Measurements from ENCODE around the gene RPL36. TPM values are rescaled to one million over a fixed set of nuclear protein-coding genes. Genes with fewer than 3 reads are reported as not detected.
"Not testable (repeated sequence)": the region's sequence is repeated elsewhere in the genome, so short reads cannot be mapped to it uniquely, and the experiment has no call there.

RPL36 gene
- polyA plus RNA-seq, 4 donors, result 503 to 959 (median 748) TPM

DNA sequence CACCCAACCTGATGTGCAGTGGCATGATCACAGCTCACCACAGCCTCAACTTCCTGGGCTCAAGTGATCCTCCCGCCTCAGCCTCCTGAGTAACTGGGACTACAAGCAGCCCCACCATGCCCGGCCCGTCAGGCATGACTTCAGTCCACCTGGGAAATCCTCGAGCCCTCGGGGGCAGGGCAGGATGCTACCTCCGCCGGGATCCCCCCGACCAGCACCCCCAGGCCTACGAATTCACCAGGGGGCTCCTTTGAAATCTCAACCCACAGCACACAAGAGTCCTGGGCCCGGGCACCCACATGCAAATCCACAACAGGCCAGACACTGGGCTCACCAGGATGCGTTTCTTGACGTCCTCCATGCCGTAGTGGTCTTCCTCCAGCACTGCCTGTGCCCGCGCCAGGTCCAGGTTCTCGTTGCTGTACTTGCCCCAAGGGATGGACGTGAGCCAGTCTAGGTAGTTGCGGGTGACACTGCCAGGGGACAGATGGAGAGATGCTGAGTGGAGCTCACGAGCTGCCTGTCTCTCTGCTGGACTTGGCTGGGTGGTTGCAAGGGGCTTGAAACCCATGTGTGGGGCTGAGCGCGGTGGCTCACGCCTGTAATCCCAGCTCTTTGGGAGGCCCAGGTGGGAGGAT lies 10.5 kb downstream of the RPL36 start:
- DNase-seq (ENCODE audit: low read depth in 4 of 4, low spot score in 2 of 4), result no peak

DNA sequence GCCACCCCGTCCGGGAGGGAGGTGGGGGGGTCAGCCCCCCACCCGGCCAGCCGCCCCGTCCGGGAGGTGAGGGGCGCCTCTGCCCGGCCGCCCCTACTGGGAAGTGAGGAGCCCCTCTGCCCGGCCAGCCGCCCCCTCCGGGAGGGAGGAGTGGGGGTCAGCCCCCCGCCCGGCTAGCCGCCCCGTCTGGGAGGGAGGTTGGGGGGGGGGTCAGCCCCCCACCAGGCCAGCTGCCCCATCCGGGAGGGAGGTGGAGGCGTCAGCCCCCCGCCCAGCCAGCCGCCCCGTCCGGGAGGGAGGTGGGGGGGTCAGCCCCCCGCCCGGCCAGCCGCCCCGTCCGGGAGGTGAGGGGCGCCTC lies 11.9 kb downstream of the RPL36 start:
- DNase-seq (ENCODE audit: low read depth in 4 of 4, low spot score in 2 of 4), result not testable (repeated sequence)

DNA sequence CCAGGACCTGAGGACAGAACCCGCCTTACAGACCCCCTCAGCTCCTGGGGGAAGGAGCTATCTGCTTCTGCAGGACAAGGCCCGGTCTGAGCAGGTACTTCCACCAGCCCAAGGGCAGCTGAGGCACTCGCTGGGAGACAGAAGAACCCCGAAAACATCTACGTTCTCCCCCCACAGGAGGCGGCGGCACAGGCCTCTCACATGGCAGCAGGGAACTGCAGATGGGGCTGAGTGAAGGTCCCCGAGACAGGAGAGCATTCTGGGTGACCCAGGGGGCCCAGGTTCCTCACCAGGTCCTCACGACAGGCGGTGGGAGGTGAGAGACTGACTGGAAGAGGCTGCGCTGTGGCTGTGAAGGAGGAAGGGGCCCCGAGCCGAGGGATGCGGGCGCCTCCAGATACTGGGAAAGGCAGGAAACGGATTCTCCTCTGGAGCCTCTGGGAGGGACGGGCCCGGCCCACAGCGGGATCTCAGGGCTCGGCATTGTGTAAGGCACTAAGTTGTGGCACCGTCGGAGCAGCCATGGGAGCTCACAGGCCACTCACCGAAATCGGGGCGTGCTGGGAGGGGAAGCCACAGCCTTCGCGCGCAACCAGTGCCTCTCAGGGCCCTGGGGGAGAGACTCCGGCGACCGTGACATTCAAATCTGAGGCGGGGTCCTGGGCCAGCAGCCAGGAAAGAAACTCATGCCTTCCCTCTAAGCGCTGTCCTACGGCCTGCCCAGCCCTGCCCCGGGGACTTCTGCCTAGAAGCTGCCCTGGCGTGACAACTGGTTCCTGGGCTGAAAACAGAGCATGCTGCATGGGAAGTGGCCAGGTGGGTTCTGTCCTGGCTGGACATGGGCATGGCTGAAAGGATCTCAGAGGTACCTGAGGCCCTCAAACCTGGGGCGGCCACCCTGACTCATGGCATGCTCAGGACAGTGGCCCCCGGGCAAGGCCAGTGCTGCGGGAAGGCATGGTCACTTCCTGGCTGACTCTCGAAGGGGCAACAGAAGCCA lies 14.0 kb downstream of the RPL36 start:
- DNase-seq (ENCODE audit: low read depth in 4 of 4, low spot score in 2 of 4), result no peak

DNA sequence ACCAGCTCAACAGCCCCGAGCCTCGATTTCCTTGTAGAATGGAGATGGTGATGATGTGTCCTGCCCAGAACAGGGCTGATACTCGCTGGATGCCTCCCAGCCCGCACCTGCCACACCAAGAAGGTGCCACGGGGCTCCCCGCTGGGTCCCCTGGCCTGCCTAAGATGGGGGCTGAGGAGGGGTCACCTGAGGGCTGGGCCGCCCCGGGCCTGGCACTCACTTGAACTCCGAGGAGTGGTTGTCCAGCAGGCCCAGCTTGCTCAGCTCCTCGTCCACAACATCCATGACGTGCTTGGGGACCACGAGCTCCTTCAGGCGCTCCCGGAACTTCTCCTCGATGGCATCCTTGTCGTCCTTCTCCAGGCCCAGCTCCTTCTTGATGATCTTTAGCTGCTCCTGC lies 15.5 kb downstream of the RPL36 start:
- no peak for DNase-seq (ENCODE audit: low read depth in 4 of 4, low spot score in 2 of 4)

DNA sequence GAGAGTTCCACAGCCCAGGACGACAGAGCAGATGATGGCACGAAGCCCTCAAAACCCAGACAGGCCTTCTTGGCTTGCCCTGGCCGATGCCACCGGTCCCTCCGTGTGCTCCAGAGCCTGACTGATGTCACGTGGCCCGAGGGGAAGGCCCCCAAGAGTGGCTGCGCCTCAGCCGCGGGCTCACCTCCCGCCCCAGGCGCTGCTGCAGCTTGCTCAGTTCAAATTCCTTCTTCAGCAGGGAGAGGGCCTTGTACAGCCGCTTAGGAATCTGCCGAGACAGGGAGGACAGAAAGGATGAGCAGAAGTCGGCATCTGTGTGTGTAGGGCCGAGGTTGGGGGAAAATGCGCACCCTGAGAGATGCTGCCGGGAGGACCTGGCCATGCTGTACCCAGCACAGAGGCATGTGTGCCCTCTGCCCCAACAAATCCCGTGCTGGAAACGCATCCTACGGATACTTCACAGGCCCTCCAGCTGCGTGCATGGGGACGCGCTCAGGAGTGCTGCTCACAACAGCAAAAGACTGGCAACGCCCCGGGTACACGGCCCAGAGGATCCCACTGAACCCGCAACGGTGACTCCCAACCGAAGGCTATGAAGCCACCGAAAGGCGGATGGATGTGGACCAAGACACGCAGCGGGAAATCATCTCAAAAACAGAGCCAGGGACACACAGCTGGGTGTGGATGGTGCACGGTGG lies 16.9 kb downstream of the RPL36 start:
- no peak for DNase-seq (ENCODE audit: low read depth in 4 of 4, low spot score in 2 of 4)

DNA sequence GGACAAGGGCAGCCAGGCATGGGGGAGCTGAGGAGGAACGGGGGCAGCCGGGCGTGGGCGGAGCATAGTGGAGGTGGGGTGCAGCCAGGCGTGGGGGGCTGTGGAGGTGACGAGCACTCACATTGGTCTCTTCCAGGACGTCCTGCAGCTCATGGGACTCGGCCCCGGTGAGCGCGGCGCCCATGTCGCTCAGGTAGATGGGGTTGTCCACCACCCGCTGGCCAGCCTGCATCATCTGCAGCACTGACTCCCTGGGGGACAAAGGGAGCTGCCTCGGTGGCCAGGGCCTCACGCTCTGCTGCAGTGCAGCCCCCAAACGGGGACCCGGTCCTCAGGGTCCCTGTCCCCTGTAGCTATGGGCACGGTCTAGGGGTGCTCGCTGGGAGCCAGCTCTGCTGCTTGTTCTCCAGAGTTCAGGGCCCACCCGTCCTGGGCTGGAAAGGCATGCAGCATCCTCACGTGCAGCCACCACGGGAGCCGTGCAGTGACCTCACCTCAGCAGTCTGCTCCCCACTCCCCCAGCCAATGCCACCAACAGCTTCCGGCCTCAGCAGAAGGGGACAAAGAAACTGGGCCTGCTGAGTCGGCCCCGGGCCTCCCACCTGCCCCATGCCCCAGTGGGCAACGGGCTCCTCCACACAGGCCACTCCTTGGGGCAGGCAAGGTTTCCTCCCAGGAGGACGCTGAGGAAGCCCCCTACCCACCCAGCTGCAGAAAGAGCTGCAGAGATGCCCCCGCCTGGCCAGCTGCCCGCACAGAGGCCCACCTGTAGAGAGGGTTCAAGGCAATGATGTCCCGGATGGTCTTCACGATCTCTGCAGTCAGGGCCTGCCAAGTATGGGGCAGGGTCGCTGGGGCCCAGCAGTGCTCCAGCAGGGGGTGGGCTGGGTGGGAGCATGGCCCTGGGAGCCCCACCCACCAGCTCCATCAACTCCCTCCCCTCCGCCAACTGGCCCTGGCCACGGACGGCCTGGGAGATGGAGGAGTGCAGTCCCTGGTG lies 17.8 kb downstream of the RPL36 start:
- DNase-seq (ENCODE audit: low read depth in 4 of 4, low spot score in 2 of 4), result no peak

DNA sequence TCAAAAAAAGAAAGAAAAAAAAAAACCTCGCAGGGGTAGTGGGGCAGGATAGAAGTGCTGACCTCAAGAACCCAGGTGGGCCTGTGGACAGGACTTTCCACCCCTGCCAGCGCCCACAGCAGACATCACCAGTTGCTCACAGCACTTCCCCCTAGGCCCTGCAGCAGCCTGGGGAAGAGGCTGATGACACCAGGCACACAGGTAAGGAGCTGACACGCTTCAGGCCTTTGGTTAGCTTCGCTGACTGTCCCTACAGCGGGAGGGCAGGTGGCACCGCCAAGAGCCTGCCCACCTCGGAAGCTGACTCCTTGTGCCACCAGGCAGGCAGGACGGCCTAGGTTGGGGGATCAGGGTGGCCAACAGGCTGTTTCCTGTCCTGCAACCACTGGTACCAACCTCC lies 20.9 kb downstream of the RPL36 start:
- DNase-seq (ENCODE audit: low read depth in 4 of 4, low spot score in 2 of 4), result no peak

DNA sequence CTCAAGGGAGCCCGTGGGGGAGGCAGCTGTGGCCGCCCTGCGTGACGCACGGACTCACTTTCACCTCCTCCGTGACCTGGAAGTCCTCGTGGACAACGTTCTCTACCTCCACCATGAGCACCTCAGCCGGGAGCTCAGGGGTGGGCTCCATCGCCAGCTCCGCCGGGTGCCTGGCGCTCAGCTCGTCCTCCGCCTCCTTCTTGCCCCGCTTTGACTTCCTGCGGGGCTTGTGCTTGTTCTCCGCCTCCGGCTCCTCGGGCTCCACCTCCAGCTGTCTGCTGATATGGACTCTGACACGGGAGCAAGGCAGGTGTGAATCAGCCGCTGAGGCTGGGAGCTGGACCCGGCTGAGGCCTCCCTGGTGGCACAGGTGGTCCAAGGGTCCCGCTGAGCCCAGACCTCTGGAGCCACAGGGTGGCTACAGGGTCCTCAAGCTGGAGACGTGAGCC lies 21.6 kb downstream of the RPL36 start:
- no peak for DNase-seq (ENCODE audit: low read depth in 4 of 4, low spot score in 2 of 4)

DNA sequence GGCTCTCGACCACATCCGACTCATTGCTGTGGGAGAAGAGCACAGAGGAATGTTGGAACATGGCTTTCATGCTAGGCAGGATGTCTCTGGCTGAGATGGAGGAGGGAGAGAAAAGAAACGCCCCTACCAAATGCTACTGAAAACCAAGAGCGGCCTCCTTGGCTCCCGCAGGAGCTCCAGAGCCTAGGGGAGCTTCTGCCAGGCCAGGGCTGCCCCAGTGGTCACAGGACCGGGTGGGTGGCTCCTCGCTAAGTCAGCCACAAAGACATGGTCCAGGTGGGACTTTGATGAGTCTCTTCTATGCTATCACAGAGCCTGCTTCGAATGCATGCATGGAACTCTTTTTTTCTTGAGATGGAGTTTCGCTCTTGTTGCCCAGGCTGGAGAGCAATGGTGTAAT lies 23.1 kb downstream of the RPL36 start:
- DNase-seq (ENCODE audit: low read depth in 4 of 4, low spot score in 2 of 4), result no peak

DNA sequence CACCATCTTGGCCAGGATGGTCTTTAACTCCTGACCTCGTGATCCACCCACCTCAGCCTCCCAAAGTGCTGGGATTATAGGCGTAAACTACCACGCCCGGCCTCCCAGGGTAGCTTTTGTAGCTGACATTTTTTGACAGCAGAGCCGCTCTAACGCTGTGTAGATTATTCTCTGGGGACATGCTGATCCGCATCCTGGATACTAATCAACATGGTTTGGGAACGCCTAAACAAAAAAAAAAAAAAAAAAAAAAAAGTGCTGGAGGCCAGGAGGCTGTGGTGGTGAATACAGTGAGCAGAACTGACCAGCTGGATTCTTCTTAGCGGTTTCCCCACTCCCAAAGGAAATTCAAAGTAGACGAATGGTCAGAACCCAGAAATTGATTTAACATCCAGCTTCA lies 24.7 kb downstream of the RPL36 start:
- DNase-seq (ENCODE audit: low read depth in 4 of 4, low spot score in 2 of 4), result no peak

DNA sequence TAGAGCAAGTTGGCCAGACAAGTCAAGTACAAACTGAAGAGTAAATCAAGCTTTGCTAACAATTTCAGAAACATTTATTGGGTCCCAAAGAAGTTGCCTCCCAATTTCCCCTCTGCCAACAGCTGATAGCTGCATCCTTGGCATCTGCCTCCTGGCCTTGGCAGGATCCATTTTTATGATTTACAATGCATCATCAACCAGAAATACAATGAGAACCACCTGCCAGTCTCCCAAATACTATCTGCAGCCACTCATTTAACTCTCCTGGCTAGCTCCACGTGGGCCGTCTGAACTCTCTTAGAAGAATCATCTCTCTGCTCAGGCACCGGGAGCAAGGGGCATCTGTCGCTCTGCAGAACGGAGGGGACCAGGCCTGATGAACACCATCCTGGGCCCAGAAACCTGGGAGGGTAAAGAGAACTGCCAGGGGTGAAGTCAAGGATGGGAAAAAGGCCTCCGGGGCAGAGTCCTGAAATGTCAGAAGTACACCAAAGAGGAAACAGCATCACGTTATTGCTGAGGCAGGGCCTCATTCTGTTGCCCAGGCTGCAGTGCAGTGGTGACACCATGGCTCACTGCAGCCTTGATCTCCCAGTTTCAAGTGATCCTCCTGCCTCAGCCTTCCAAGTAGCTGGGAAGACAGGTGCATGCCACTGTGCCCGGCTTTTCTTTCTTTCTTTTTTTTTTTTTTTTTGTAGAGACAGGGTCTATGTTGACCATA lies 27.3 kb downstream of the RPL36 start:
- no peak for DNase-seq (ENCODE audit: low read depth in 4 of 4, low spot score in 2 of 4)

DNA sequence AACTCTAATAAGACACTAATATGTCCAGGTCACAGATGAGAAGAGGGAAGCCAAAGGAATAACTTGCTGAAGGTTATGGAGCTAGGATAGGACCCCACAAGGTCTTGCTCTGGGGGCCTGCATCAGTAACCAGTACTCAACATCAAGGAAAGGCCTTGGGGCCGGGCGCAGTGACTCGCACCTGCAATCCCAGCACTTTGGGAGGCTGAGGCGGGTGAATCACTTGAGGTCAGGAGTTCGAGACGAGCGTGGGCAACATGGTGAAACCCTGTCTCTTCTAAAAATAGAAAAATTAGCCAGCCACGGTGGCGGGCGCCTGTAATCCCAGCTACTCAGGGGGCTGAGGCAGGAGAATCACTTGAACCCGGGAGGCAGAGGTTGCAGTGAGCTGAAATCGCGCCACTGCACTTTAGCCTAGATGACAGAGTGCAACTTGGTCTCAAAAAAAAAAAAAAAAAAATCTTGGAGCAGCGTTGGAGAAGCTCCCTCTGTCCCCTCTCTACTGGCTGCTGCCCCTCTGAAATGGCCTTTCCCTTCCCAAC lies 28.0 kb downstream of the RPL36 start:
- no peak for DNase-seq (ENCODE audit: low read depth in 4 of 4, low spot score in 2 of 4)

DNA sequence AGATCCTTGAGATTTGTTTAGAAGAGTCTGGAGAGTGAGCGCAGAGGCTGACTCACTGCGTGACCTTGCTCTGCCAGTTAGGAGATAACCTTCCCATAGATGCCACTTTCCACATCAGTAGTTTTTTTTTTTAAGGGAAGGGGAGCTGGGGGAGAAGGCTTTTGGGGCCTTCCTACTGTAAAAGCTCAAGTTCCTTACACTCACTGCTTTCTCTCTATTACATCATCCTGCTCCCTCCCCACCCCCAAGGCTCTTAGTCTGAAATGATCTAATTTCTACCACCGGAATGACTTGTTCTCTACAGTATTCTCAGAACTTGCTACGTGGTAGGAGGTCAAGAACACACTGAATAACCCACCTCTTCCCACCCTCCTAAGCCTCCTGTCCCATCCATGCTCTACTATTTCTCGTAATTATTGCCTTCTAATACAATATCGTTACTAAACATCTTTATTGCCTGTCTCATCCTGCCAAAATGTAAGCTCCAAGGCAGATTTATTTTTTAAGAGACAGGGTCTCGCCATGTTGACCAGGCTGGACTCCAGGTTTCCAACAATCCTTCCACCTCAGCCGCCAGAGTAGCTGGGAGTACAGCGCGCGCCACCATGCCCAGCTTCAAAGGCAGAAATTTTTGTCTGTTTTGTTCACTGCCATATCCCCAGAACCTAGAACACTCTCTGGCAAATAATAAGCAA lies 28.6 kb downstream of the RPL36 start:
- DNase-seq (ENCODE audit: low read depth in 4 of 4, low spot score in 2 of 4), result no peak

DNA sequence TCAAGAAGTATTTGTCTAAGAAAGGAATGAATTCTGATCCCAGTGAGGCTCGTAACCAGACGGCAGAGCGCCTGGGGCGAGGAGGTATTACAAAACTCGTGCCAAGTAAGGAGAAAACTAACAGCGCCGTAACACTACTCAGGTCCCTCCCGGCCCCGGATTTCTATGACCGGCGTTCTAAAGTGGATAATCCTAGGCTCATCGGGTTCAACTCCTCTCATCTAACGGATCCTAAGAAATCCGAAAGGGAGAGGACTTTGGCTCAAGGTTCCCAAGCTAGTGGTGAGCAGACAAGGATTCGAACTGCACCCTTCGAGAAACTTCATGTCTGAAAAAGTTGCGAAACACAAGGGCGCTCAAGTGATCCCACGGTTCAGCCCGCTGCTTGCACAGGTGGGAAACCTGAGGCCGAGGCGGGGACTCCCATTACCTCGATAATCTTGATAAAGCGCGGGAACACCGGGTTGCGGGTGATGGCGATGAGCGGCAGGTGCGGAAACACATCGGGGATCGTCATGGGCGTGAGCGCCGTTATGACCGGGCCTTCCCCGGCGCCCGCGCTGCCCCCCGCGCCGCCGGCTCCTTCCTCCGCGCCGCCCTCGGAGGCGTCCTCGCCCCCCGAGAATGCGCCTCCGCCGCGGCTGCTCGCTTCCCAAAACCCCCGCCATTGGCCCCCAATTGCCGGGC lies 29.3 kb downstream of the RPL36 start:
- DNase-seq (ENCODE audit: low read depth in 4 of 4, low spot score in 2 of 4), result no peak

DNA sequence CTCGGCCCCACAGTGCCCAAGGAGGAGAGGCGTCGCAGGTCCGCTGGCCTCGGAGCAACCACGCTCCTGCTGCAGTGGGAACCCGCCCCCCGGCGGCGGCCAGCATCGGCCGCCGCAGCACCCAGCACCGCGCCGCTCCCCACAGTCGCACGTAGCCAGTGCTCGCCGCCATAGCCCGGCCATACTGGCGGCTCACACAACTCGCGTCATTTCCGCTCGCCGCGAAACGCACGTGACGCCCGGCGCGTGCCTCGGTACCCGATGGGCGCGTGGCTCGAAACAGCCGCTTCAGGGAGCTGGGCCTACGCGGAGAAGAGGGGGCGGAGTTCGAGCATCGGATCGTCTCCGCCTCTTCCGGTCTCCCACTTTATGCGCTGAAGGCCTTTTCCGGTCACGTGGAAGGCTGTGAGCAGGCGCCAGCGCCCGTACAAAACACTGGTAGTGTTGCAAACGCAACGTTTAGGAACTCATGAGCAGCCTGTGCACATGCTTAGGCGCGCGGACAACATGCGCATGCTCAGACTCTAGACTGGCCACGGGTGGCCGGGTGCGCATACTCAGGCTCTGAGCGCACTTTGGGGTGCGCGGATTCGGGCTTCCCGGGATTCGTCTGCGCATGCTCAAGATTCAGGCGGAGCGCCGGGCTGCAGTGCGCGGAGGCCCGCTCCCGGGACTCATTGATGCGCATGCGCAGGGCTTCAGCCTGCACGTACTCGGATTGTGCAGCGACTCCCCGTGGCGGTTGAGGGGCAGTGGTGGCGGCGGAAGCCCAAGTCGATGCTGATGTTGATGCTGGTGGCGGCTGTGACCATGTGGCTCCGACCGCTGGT lies 30.1 kb downstream of the RPL36 start, which contains the start of the genes CATSPERD and LONP1:
TSS of gene CATSPERD (plus strand) at position 677 of the 830 bp plus-strand sequence. CDS start at position 778, 101 bp downstream.
TSS of gene LONP1 (minus strand) at position 186 of the 830 bp plus-strand sequence. CDS start at position 172, 14 bp downstream.
- DNase-seq (ENCODE audit: low read depth in 4 of 4, low spot score in 2 of 4), result peak; percentile 97 to 99 (median 98)

DNA sequence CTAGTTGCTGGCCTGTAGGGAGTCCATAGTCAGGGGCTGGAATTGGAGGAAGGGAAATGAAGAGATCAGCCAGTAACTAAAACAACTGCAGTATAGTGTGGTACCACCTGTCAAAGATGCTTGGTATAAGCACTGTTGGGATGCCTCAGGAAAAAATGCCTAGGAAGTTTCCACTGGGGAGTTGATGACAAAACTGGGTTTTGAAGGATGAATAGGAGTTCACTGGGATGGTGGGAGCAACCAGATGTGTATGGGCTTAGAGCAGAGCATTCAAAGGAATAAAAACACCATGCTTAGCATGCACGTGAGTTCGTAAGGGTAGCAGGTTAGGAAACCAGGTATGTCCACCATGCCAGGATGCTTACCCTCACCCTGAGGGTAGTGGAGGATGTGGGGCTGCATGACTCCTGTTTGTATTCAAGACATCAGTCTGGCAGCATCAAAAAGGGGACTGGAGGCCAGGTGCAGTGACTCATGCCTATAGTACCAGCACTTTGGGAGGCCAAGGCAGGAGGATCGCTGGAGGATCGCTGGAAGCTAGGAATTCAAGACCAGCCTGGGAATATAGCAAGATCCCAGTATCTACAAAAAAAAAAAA lies 37.5 kb downstream of the RPL36 start:
- DNase-seq (ENCODE audit: low read depth in 4 of 4, low spot score in 2 of 4), result no peak

Measured in left renal cortex interstitium (tissue), 4 donors.